Ishikawa (cell line): ENCODE results near the gene MIS12.

Experiments used
- CEBPB ChIP-seq: IDR thresholded peaks from 2 replicates; pipeline ENCODE4 v1.6.1; 2012
- CREB1 ChIP-seq: IDR thresholded peaks from 2 replicates; pipeline ENCODE4 v1.6.1; 2012; ENCODE audit warnings: low read depth
- EGR1 ChIP-seq: IDR thresholded peaks from 2 replicates; pipeline ENCODE4 v1.6.1; 2012
- EP300 ChIP-seq: IDR thresholded peaks from 2 replicates; pipeline ENCODE4 v1.6.1; 2012; ENCODE audit warnings: borderline replicate concordance
- FOXM1 ChIP-seq: IDR thresholded peaks from 2 replicates; pipeline ENCODE4 v1.6.1; 2012; ENCODE audit warnings: low read depth, borderline replicate concordance
- NFIC ChIP-seq: IDR thresholded peaks from 2 replicates; pipeline ENCODE4 v1.6.1; 2012
- RAD21 ChIP-seq: IDR thresholded peaks from 2 replicates; pipeline ENCODE4 v1.6.1; 2012; ENCODE audit warnings: low read depth
- REST ChIP-seq: IDR thresholded peaks from 2 replicates; pipeline ENCODE4 v1.6.1; 2012; ENCODE audit warnings: low read depth, mild to moderate bottlenecking
- TAF1 ChIP-seq: IDR thresholded peaks from 2 replicates; pipeline ENCODE4 v1.6.1; 2012; ENCODE audit warnings: low read depth, mild to moderate bottlenecking
- TCF12 ChIP-seq: IDR thresholded peaks from 2 replicates; pipeline ENCODE4 v1.6.1; 2012; ENCODE audit warnings: low read depth
- TEAD4 ChIP-seq: IDR thresholded peaks from 2 replicates; pipeline ENCODE4 v1.6.1; 2012
- USF1 ChIP-seq: IDR thresholded peaks from 2 replicates; pipeline ENCODE4 v1.6.1; 2012
- YY1 ChIP-seq: IDR thresholded peaks from 2 replicates; pipeline ENCODE4 v1.6.1; 2012; ENCODE audit warnings: low read depth
- ZBTB7A ChIP-seq: IDR thresholded peaks from 2 replicates; pipeline ENCODE4 v1.6.1; 2012; ENCODE audit warnings: low read depth
- TF ChIP-seq, protein P1 (sequence below): IDR thresholded peaks from 2 replicates; pipeline ENCODE4 v1.6.1; 2012

Gene MIS12

GRCh38 chr17:5523249-5523648 lies 36.9 kb downstream of the MIS12 start:
- no peak for TF ChIP-seq FOXM1

DNA sequence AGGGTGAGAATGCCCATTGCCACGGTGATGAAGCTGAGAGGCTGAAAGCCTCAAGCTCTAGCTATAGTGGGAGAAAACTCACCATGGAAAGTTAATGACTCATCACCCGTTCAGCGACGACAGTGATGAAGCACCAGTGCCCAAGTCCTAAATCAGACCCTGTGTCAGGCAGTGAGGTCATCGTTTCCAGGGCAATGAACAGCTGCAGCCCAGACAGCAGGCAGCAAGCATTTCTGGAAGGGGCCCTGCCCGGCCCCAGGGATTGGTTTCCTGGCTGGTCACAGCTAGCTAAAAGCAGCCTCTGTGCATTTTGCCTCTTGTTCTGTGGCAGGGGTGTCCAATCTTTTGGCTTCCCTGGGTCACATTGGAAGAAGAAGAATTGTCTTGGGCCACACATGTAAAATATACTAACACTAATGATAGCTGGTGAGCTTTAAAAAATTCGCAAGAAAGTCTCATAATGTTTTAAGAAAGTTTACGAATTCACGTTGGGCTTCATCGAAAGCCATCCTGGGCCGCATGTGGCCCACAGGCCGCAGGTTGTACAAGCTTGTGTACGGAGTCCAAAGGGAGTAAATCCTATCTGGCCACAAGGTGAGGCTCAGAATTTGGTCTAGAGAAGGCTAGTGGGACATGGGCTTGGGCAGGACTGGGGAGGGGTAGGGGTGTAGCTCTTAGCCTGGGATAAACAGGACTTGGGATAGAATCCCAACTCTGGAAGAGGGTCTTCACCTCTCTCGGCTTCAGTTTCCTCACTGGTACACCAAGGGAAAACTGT lies 40.6 kb downstream of the MIS12 start:
- TF ChIP-seq ZBTB7A (no peak), CEBPB (no peak), TEAD4 (no peak), RAD21 (no peak), USF1 (no peak), NFIC (no peak), EGR1 (no peak), FOXM1 (no peak), YY1 (no peak), CREB1 (no peak), TCF12 (no peak), REST (no peak), EP300 (no peak), TAF1 (no peak)
- TF ChIP-seq, protein P1, sequence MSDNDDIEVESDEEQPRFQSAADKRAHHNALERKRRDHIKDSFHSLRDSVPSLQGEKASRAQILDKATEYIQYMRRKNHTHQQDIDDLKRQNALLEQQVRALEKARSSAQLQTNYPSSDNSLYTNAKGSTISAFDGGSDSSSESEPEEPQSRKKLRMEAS, result no peak

GRCh38 chr17:5527601-5528250 lies 41.4 kb downstream of the MIS12 start:
- no peak for TF ChIP-seq REST
- TF ChIP-seq, protein P1, result no peak
- no peak for TF ChIP-seq RAD21
- no peak for TF ChIP-seq USF1
- TF ChIP-seq NFIC, result no peak

GRCh38 chr17:5530265-5531084 lies 44.1 kb downstream of the MIS12 start:
- TF ChIP-seq TEAD4 (no peak), ZBTB7A (no peak), YY1 (no peak), EP300 (no peak), EGR1 (no peak), TAF1 (no peak), USF1 (no peak), FOXM1 (no peak), CREB1 (no peak), CEBPB (no peak)

DNA sequence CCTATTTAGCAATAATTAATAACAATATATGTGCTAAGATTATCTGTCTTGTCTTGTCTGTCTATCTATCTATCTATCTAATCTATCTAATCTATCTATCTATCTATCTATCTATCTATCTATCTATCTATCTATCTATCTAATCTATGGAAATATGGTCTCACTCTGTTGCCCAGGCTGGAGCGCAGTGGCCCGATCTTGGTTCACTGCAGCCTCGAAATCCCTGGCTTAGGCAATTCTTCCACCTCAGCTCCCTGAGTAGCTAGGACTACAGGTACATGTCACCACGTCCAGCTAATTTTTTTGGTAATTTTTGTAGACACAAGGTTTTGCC lies 44.7 kb downstream of the MIS12 start:
- TF ChIP-seq ZBTB7A, result no peak
- no peak for TF ChIP-seq CREB1
- TF ChIP-seq USF1, result no peak
- no peak for TF ChIP-seq TAF1
- TF ChIP-seq TEAD4, result no peak
- TF ChIP-seq, protein P1, result no peak
- TF ChIP-seq CEBPB, result no peak
- no peak for TF ChIP-seq EGR1
- TF ChIP-seq YY1, result no peak
- TF ChIP-seq REST, result no peak
- no peak for TF ChIP-seq NFIC
- no peak for TF ChIP-seq FOXM1
- TF ChIP-seq EP300, result no peak
- TF ChIP-seq RAD21, result no peak
- TF ChIP-seq TCF12, result no peak
